ENCODE data around the gene HSPA1B. TPM values are rescaled to one million over a fixed set of nuclear protein-coding genes. Genes with fewer than 3 reads are reported as not detected.
"Not testable (repeated sequence)": the region's sequence is repeated elsewhere in the genome, so short reads cannot be mapped to it uniquely, and the experiment has no call there.

The HSPA1B gene
- total and polyA plus RNA-seq, 2 experiments from 2014 or later: 88.8 to 184 TPM

DNA sequence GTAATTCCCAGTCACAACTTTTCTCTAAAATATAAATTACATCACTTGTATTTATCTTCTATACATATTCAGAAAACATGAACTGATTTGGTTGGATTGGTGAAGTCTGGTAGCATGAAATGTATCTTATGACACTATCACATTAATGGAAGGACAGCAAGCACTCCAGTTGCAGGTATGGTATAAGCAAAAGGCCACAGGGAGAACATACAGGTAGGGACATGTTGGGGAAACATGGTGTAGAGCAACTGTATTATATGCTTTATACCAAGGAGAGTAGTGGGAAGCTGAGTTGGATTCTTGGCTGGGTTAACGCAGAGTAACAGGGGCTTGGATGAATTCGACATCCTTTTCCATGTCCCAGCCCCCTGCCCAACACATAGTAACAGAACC lies 30.5 kb upstream of the HSPA1B start:
- no peak overlapping the region for H3K4me3 ChIP-seq
- peak overlapping the region; percentile 28 for H3K27ac ChIP-seq
- no peak for DNase-seq (ENCODE audit: low read depth in 1 of 2, low spot score in 1 of 2)

DNA sequence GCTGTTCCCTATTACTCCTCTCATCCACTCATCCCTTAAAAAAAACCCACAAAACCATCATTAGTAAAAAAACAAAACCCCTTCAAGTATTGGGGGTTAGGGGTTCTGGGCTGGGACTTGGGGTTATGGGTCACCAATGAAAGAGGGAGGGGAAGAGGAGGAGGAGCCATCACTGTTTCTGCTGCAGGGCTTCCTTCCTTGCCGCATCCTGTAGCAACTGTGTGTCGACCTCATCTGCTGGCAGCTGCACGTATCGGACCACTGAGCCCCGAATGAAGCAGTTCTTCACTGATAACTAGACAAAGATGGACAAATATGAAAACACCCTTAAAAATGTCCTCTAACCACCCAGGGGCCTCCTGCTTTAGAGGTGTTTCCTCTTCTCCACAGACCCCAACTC lies 29.9 kb upstream of the HSPA1B start:
- Histone ChIP-seq H3K27me3 (no peaks in the 10 kb centered on the region), H3K9me3 (ENCODE audit: low read depth) (no peaks in the 10 kb centered on the region), H3K27ac (peak overlapping the region; percentile 28), H3K4me3 (no peak overlapping the region), H3K4me1 (ENCODE audit: low read depth) (peaks cover 7% of the 10 kb centered on the region), H3K36me3 (no peaks in the 10 kb centered on the region)
- TF ChIP-seq, protein P1, sequence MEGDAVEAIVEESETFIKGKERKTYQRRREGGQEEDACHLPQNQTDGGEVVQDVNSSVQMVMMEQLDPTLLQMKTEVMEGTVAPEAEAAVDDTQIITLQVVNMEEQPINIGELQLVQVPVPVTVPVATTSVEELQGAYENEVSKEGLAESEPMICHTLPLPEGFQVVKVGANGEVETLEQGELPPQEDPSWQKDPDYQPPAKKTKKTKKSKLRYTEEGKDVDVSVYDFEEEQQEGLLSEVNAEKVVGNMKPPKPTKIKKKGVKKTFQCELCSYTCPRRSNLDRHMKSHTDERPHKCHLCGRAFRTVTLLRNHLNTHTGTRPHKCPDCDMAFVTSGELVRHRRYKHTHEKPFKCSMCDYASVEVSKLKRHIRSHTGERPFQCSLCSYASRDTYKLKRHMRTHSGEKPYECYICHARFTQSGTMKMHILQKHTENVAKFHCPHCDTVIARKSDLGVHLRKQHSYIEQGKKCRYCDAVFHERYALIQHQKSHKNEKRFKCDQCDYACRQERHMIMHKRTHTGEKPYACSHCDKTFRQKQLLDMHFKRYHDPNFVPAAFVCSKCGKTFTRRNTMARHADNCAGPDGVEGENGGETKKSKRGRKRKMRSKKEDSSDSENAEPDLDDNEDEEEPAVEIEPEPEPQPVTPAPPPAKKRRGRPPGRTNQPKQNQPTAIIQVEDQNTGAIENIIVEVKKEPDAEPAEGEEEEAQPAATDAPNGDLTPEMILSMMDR (IDR thresholded peaks at IDR 0.05; ENCODE audit: low read depth, low read length): no peak
- DNase-seq (ENCODE audit: low read depth in 1 of 2, low spot score in 1 of 2): no peak

More for the DNA sequence above, 30.5 kb upstream of the HSPA1B start:
- TF ChIP-seq, protein P1 (IDR thresholded peaks at IDR 0.05; ENCODE audit: low read depth, low read length): no peak
- Histone ChIP-seq H3K9me3 (ENCODE audit: low read depth) (no peaks in the 10 kb centered on the region), H3K4me1 (ENCODE audit: low read depth) (peaks cover 7% of the 10 kb centered on the region), H3K27me3 (no peaks in the 10 kb centered on the region), H3K36me3 (peaks cover 3% of the 10 kb centered on the region)

DNA sequence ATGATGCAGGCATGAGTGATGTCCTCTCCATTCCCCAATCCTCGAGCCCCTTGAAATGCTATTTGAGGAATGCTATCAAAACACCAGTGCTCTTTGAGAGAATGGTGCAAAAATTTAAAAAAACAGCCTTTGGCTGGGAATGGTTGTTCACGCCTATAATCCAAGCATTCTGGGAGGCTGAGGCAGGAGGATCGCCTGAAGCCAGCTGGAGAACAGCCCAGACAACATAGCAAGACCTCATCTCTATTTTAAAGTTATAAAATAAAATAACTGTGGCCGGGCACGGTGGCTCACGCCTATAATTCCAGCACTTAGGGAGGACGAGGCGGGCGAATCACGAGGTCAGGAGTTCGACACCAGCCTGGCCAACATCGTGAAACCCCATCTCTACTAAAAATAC lies 27.8 kb upstream of the HSPA1B start:
- Histone ChIP-seq H3K9me3 (ENCODE audit: low read depth) (no peaks in the 10 kb centered on the region), H3K27me3 (no peaks in the 10 kb centered on the region), H3K27ac (no peak overlapping the region), H3K36me3 (no peaks in the 10 kb centered on the region), H3K4me1 (ENCODE audit: low read depth) (peaks cover 3% of the 10 kb centered on the region), H3K4me3 (no peak overlapping the region)
- DNase-seq (ENCODE audit: low read depth in 1 of 2, low spot score in 1 of 2): no peak
- TF ChIP-seq, protein P1 (IDR thresholded peaks at IDR 0.05; ENCODE audit: low read depth, low read length): no peak

DNA sequence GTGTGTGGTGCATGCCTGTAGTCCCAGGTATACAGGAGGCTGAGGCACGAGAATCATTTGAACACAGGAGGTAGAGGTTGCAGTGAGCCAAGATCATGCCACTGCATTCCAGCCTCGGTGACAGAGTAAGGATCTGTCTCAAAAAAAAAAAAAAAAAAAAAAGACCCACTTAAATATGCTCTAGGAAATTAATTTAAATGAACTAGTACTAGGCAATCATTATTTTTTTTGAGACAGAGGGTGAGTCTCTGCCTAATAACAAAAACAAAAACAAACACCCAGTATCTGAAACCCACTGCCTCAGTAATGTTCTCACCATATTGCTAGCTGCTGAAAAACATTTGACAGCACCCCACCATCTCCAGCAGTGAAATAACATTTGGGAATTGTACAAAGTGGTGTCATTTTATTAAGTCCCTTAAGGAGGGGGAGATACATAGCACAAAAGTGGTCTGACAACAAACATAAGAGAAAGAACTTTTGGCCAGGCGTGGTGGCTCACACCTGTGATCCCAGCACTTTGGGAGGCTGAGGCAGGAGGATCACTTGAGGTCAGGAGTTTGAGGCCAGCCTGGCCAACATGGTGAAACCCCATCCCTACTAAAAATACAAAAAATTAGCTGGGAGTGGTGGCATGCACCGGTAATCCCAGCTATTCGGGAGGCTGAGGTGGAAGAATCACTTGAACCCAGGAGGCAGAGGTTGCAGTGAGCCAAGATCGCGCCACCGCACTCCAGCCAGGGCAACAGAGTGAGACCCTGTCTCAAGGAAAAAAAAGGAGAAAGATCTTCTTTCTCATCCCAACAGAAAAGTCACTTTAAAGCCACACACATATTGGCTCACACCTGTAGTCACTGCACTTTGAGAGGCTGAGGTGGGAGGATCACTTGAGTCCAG lies 26.3 kb upstream of the HSPA1B start:
- H3K36me3 ChIP-seq; H3K9me3 ChIP-seq (ENCODE audit: low read depth); H3K27me3 ChIP-seq; H3K4me1 ChIP-seq (ENCODE audit: low read depth); H3K4me3 ChIP-seq; DNase-seq (ENCODE audit: low read depth in 1 of 2, low spot score in 1 of 2); H3K27ac ChIP-seq: not testable (repeated sequence)

DNA sequence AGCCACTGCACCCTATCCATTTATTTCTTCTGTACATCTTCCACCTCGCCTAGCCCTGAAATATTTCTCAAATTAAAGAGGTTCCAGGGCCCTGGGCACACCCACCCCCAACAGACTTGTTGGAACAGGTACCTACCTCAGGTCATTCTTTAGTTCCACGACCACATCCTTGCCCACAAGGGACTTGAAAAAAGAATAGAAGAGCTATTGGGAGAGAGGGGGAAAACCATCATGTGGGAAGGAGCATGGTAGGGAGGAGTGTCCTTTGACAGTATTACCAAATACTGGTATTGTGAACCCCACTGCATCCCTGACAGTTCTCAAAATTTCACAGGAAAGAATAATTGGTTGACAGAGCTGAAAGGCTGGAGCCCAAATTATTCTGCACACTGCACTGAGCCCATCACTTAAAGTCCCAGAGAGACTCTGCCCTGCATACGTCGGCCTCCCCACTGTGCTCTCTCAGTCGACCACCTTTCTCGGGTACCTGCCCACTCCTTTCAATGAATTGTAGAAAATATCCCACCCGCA lies 21.5 kb upstream of the HSPA1B start:
- no peaks in the 10 kb centered on the region for H3K27me3 ChIP-seq
- no peak for DNase-seq (ENCODE audit: low read depth in 1 of 2, low spot score in 1 of 2)
- no peaks in the 10 kb centered on the region for H3K36me3 ChIP-seq
- H3K27ac ChIP-seq: peak overlapping the region; percentile 92
- TF ChIP-seq, protein P1 (IDR thresholded peaks at IDR 0.05; ENCODE audit: low read depth, low read length): no peak
- peak overlapping the region; percentile 92 for H3K4me3 ChIP-seq
- no peaks in the 10 kb centered on the region for H3K9me3 ChIP-seq (ENCODE audit: low read depth)
- peaks cover 9% of the 10 kb centered on the region for H3K4me1 ChIP-seq (ENCODE audit: low read depth)

Measured in cardiac muscle cell (in vitro differentiated cells and primary cell).